ENCODE measurements around the gene GRID1. TPM values are rescaled to one million over a fixed set of nuclear protein-coding genes. Genes with fewer than 3 reads are reported as not detected.

GRID1 gene
- polyA plus RNA-seq, 1 donor (not counting 4 experiments of a cell fraction or from before 2014, with no cell fraction given): 0.01 TPM

- Histone ChIP-seq H3K9me3 (ENCODE audit: control insufficient read depth, low read depth, low read length) (no peaks in the 10 kb centered on the region), H4K20me1 (ENCODE audit: control insufficient read depth, extremely low read depth, insufficient read depth, low read length) (no peaks in the 10 kb centered on the region), H3K27ac (ENCODE audit: control insufficient read depth, insufficient read depth, low read length) (no peak overlapping the region), H3K9ac (ENCODE audit: control insufficient read depth, extremely low read depth, insufficient read depth, low read length) (no peak overlapping the region), H3K79me2 (ENCODE audit: control insufficient read depth, insufficient read depth, low read length) (no peaks in the 10 kb centered on the region), H3K4me3 (ENCODE audit: control insufficient read depth in 2 of 3, extremely low read depth in 1 of 3, insufficient read depth in 2 of 3, low read depth in 1 of 3, low read length in 3 of 3) (no peak overlapping the region), H3K4me2 (ENCODE audit: control insufficient read depth, extremely low read depth, insufficient read depth, low read depth, low read length) (no peak overlapping the region), H2AFZ (ENCODE audit: control insufficient read depth, low read length) (no peak overlapping the region), H3K4me1 (ENCODE audit: control insufficient read depth, extremely low read depth, insufficient read depth, low read length) (no peaks in the 10 kb centered on the region), H3K9me1 (ENCODE audit: control insufficient read depth, extremely low read depth, insufficient read depth, low read length) (no peaks in the 10 kb centered on the region), H3K27me3 (ENCODE audit: control insufficient read depth, extremely low read depth, insufficient read depth, low read length) (no peaks in the 10 kb centered on the region), H3K36me3 (ENCODE audit: control insufficient read depth in 2 of 2, extremely low read depth in 1 of 2, insufficient read depth in 2 of 2, low read length in 2 of 2) (no peaks in the 10 kb centered on the region)
- no peak for TF ChIP-seq EZH2 (IDR thresholded peaks at IDR 0.05; ENCODE audit: low read length)
- TF ChIP-seq, protein P1, sequence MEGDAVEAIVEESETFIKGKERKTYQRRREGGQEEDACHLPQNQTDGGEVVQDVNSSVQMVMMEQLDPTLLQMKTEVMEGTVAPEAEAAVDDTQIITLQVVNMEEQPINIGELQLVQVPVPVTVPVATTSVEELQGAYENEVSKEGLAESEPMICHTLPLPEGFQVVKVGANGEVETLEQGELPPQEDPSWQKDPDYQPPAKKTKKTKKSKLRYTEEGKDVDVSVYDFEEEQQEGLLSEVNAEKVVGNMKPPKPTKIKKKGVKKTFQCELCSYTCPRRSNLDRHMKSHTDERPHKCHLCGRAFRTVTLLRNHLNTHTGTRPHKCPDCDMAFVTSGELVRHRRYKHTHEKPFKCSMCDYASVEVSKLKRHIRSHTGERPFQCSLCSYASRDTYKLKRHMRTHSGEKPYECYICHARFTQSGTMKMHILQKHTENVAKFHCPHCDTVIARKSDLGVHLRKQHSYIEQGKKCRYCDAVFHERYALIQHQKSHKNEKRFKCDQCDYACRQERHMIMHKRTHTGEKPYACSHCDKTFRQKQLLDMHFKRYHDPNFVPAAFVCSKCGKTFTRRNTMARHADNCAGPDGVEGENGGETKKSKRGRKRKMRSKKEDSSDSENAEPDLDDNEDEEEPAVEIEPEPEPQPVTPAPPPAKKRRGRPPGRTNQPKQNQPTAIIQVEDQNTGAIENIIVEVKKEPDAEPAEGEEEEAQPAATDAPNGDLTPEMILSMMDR (optimal IDR thresholded peaks at IDR 0.05 in 1 of 3, IDR thresholded peaks at IDR 0.05 in 1 of 3, conservative IDR thresholded peaks at IDR 0.05 in 1 of 3; ENCODE audit: extremely low read depth in 1 of 3, insufficient read depth in 2 of 3, low read length in 3 of 3): peak in 2 of 3 experiments; percentile 23 to 26
- FAIRE-seq (no peak), DNase-seq (ENCODE audit: low read depth, low spot score) (no peak)
- dilution Hi-C loops (cut with MboI; ENCODE audit: extremely low pct_ligation_motif_present, low sequenced_read_pairs): no loop called here
Observed at GRCh38 chr10:85791818-85792532, 574.6 kb downstream of the GRID1 start.

DNA sequence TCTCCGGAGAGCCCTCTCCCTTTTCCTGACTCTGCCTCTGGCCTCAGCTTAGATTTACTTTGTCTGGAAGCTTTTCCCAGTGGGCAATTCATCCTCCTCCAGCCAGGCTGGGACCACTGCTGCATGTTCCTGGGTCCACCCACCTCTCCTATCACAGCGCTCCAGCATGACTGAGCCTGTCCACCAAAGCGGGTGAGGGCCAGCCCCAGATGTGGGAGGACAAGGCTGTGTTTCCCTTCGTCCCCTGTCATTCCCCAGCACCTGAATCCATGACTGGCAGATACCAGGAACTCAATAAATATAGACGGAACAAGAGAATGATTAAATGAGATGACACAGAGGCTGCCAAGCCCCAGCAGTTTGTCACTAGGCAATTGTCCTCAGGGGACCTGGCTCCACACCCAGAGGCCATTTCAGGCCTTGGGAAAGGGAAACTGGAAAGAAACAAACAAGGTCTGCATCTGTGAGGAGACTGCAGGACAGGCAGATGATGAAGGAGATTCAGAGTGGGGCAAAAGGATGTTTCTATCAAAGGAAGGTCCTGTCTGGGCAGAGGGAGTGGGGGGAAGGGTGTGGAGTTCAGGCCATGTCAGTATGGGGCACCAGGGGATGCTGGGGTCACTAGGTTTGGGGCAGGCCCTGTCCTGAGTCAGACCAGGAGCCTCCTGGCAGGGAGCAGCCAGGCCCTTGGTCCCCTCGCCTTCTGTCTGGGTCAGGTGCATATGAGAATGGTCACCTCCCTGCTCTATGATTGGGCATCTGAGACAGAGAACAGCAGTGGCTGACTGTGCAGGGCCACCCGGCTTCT is 576.4 kb downstream of the GRID1 start:
- DNase-seq (ENCODE audit: low read depth, low spot score) (no peak), FAIRE-seq (no peak)
- Histone ChIP-seq H2AFZ (ENCODE audit: control insufficient read depth, low read length) (no peak overlapping the region), H3K27me3 (ENCODE audit: control insufficient read depth, extremely low read depth, insufficient read depth, low read length) (no peaks in the 10 kb centered on the region), H3K27ac (ENCODE audit: control insufficient read depth, insufficient read depth, low read length) (no peak overlapping the region), H3K4me2 (ENCODE audit: control insufficient read depth, extremely low read depth, insufficient read depth, low read depth, low read length) (no peak overlapping the region), H3K36me3 (ENCODE audit: control insufficient read depth in 2 of 2, extremely low read depth in 1 of 2, insufficient read depth in 2 of 2, low read length in 2 of 2) (no peaks in the 10 kb centered on the region), H3K9ac (ENCODE audit: control insufficient read depth, extremely low read depth, insufficient read depth, low read length) (no peak overlapping the region), H3K9me3 (ENCODE audit: control insufficient read depth, low read depth, low read length) (no peaks in the 10 kb centered on the region), H3K79me2 (ENCODE audit: control insufficient read depth, insufficient read depth, low read length) (no peaks in the 10 kb centered on the region), H3K4me1 (ENCODE audit: control insufficient read depth, extremely low read depth, insufficient read depth, low read length) (no peaks in the 10 kb centered on the region), H3K4me3 (ENCODE audit: control insufficient read depth in 2 of 3, extremely low read depth in 1 of 3, insufficient read depth in 2 of 3, low read depth in 1 of 3, low read length in 3 of 3) (no peak overlapping the region), H4K20me1 (ENCODE audit: control insufficient read depth, extremely low read depth, insufficient read depth, low read length) (no peaks in the 10 kb centered on the region), H3K9me1 (ENCODE audit: control insufficient read depth, extremely low read depth, insufficient read depth, low read length) (no peaks in the 10 kb centered on the region)
- dilution Hi-C loops (cut with MboI; ENCODE audit: extremely low pct_ligation_motif_present, low sequenced_read_pairs): no loop called here
- TF ChIP-seq, protein P1 (optimal IDR thresholded peaks at IDR 0.05 in 1 of 3, IDR thresholded peaks at IDR 0.05 in 1 of 3, conservative IDR thresholded peaks at IDR 0.05 in 1 of 3; ENCODE audit: extremely low read depth in 1 of 3, insufficient read depth in 2 of 3, low read length in 3 of 3): no peak
- TF ChIP-seq EZH2 (IDR thresholded peaks at IDR 0.05; ENCODE audit: low read length): no peak
